Activated gamma-delta T cell treated with Interleukin-2 at 50 U/mL for 16 hours (primary cell): ENCODE results near the gene SASH1.
A peak's percentile ranks its signal among the peaks of the same experiment; 100 is the strongest.
"Not testable (repeated sequence)": the region's sequence is repeated elsewhere in the genome, so short reads cannot be mapped to it uniquely, and the experiment has no call there.

Experiments
- DNase-seq: peaks from one replicate; pipeline ENCODE4 v3.0.0-alpha.2; 2020

Gene SASH1

GRCh38 chr6:148559848-148560433 lies 217.3 kb downstream of the SASH1 start:
- peak; percentile 68 for DNase-seq

GRCh38 chr6:148561629-148562028 lies 219.0 kb downstream of the SASH1 start:
- no peak for DNase-seq

GRCh38 chr6:148563066-148563465 lies 220.4 kb downstream of the SASH1 start:
- DNase-seq = no peak

GRCh38 chr6:148564494-148565035 lies 221.9 kb downstream of the SASH1 start:
- DNase-seq = no peak

GRCh38 chr6:148565321-148565926 lies 222.8 kb downstream of the SASH1 start:
- no peak for DNase-seq

- no peak for DNase-seq
Observed at GRCh38 chr6:148565930-148566663, 223.5 kb downstream of the SASH1 start.

GRCh38 chr6:148566664-148567350 lies 224.2 kb downstream of the SASH1 start:
- no peak for DNase-seq

- no peak for DNase-seq
Observed at GRCh38 chr6:148570456-148570855, 227.8 kb downstream of the SASH1 start.

GRCh38 chr6:148572676-148573335 lies 230.2 kb downstream of the SASH1 start:
- DNase-seq = no peak

GRCh38 chr6:148573922-148574321 lies 231.3 kb downstream of the SASH1 start:
- no peak for DNase-seq

- peak; percentile 27 for DNase-seq
Observed at GRCh38 chr6:148577687-148578488, 235.2 kb downstream of the SASH1 start.

GRCh38 chr6:148578489-148578814 lies 235.8 kb downstream of the SASH1 start:
- no peak for DNase-seq

- DNase-seq = no peak
Observed at GRCh38 chr6:148578837-148579565, 236.4 kb downstream of the SASH1 start.

GRCh38 chr6:148580442-148580841 lies 237.8 kb downstream of the SASH1 start:
- DNase-seq = no peak

- no peak for DNase-seq
Observed at GRCh38 chr6:148583631-148584030, 241.0 kb downstream of the SASH1 start.

GRCh38 chr6:148585641-148586040 lies 243.0 kb downstream of the SASH1 start:
- not testable (repeated sequence) for DNase-seq

GRCh38 chr6:148590883-148591282 lies 248.2 kb downstream of the SASH1 start:
- DNase-seq = no peak

- no peak for DNase-seq
Observed at GRCh38 chr6:148591656-148592055, 249.0 kb downstream of the SASH1 start.

GRCh38 chr6:148593130-148593812 lies 250.6 kb downstream of the SASH1 start:
- DNase-seq = no peak

- DNase-seq = no peak
Observed at GRCh38 chr6:148593813-148594170, 251.2 kb downstream of the SASH1 start.

- DNase-seq = no peak
Observed at GRCh38 chr6:148595550-148595949, 252.9 kb downstream of the SASH1 start.
